Vagina (tissue), 2 donors: Measurements from ENCODE around the gene BLOC1S6.
A peak's percentile ranks its signal among the peaks of the same experiment; 100 is the strongest.

Source experiments
- POLR2A ChIP-seq, 2 donors: fragments of 450-650 bp; IDR thresholded peaks; one replicate each; pipeline ENCODE4 v1.6.1; 2017; ENCODE audit warnings: antibody characterized with exemption in 2 of 2, mild to moderate bottlenecking in 2 of 2, moderate library complexity in 2 of 2
- POLR2AphosphoS5 ChIP-seq, 2 donors: sonication (generic); formaldehyde crosslinking; IDR thresholded peaks; one replicate each; pipeline ENCODE4 v1.9.0; 2017; ENCODE audit warnings: antibody characterized with exemption in 2 of 2, mild to moderate bottlenecking in 2 of 2, low read depth in 1 of 2; ENCODE audit not compliant: insufficient read depth in 1 of 2
- TF ChIP-seq, protein P1 (sequence below), 3 experiments: fragments of 450-650 bp in 2 of 3; fragments of 200-600 bp in 1 of 3; sonication (generic) in 1 of 3; IDR thresholded peaks; one replicate each; pipeline ENCODE4 v1.5.1; 2017 to 2019; ENCODE audit warnings: antibody characterized with exemption in 3 of 3, mild to moderate bottlenecking in 2 of 3, moderate library complexity in 2 of 3

DNA sequence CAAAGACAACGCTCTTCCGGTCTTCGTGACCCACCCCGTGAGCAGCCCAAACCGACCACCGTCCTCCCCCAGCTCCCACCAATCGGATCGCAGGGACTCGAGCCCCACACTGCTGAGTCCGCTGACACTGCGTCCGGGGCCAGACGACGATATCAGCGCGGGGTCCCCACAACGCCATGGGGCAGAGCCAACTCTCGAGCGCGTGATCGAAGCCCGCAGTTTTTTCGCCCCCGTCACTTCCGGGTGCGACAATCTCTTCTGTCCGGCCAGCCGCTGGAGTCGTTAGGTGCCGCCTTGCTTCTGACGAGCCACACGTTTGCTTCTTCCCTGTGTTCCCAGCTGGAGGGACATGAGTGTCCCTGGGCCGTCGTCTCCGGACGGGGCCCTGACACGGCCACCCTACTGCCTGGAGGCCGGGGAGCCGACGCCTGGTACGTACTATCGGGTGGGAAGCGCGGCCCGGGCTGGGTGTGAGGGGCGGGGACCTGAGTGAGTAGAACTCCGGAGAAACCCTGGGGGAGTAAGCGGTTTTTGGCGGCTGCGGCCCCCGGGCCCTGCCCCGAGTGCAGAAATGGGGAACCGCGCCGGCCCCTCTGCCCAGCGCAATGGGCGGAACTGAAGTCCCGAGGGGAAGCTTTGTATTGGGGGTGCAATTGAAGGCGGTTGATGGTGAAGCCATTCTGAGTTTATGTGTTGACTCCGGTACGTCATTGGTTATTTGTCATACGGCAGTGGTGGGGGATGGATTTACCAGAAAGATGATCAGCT lies at the start of gene BLOC1S6:
- TF ChIP-seq, protein P1, sequence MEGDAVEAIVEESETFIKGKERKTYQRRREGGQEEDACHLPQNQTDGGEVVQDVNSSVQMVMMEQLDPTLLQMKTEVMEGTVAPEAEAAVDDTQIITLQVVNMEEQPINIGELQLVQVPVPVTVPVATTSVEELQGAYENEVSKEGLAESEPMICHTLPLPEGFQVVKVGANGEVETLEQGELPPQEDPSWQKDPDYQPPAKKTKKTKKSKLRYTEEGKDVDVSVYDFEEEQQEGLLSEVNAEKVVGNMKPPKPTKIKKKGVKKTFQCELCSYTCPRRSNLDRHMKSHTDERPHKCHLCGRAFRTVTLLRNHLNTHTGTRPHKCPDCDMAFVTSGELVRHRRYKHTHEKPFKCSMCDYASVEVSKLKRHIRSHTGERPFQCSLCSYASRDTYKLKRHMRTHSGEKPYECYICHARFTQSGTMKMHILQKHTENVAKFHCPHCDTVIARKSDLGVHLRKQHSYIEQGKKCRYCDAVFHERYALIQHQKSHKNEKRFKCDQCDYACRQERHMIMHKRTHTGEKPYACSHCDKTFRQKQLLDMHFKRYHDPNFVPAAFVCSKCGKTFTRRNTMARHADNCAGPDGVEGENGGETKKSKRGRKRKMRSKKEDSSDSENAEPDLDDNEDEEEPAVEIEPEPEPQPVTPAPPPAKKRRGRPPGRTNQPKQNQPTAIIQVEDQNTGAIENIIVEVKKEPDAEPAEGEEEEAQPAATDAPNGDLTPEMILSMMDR (IDR thresholded peaks at IDR 0.05) = no peak
- TF ChIP-seq POLR2AphosphoS5 (IDR thresholded peaks at IDR 0.05; ENCODE audit: insufficient read depth in 1 of 2, low read depth in 1 of 2) (peak; percentile 85 to 96), POLR2A (IDR thresholded peaks at IDR 0.05) (no peak)
